Loucy (cell line): Measurements from ENCODE around the gene TRIM2.

Source experiments
- H2AFZ ChIP-seq: fragments of 200-600 bp; sonication (generic); 2 replicates; pipeline ENCODE4 v1.6.0; 2016; ENCODE audit warnings: antibody characterized with exemption, mild to moderate bottlenecking, low read length, moderate library complexity
- H3F3A ChIP-seq: fragments of 200-600 bp; 2 replicates; pipeline ENCODE4 v1.6.0; 2016; ENCODE audit warnings: antibody characterized with exemption, low read depth, mild to moderate bottlenecking
- H3K27me3 ChIP-seq: fragments of 200-600 bp; sonication (generic); 2 replicates; pipeline ENCODE4 v1.6.1; 2014; ENCODE audit warnings: low read length, mild to moderate bottlenecking; ENCODE audit not compliant: insufficient read depth, poor library complexity, severe bottlenecking
- H3K36me3 ChIP-seq: fragments of 200-600 bp; sonication (generic); 2 replicates; pipeline ENCODE4 v1.6.1; 2016; ENCODE audit warnings: low read length; ENCODE audit not compliant: insufficient read depth
- H3K4me1 ChIP-seq: fragments of 200-600 bp; sonication (generic); 2 replicates; pipeline ENCODE4 v1.5.1; 2014; ENCODE audit warnings: low read length, mild to moderate bottlenecking; ENCODE audit not compliant: insufficient read depth, poor library complexity, severe bottlenecking
- H3K4me2 ChIP-seq: fragments of 200-600 bp; sonication (generic); 2 replicates; pipeline ENCODE4 v1.6.0; 2014; ENCODE audit warnings: antibody characterized with exemption, low read length, low read depth, mild to moderate bottlenecking; ENCODE audit not compliant: poor library complexity, severe bottlenecking
- H3K4me3 ChIP-seq: fragments of 200-600 bp; sonication (generic); 2 replicates; pipeline ENCODE4 v1.5.1; 2014; ENCODE audit warnings: low read length, mild to moderate bottlenecking, mixed read lengths; ENCODE audit not compliant: poor library complexity, severe bottlenecking
- H3K79me2 ChIP-seq: fragments of 200-600 bp; sonication (generic); 2 replicates; pipeline ENCODE4 v1.6.1; 2014; ENCODE audit warnings: low read length; ENCODE audit not compliant: insufficient read depth
- H3K9ac ChIP-seq: fragments of 200-600 bp; sonication (generic); 2 replicates; pipeline ENCODE4 v1.6.0; 2014; ENCODE audit warnings: mild to moderate bottlenecking, low read depth, low read length, moderate library complexity; ENCODE audit not compliant: poor library complexity, severe bottlenecking
- H3K9me2 ChIP-seq: fragments of 200-600 bp; sonication (generic); replicated peaks from 2 replicates; pipeline ENCODE4 v1.6.1; 2016; ENCODE audit warnings: low read depth, low read length, mixed read lengths
- H3K9me3 ChIP-seq: fragments of 200-600 bp; sonication (generic); 2 replicates; pipeline ENCODE4 v1.6.1; 2014; ENCODE audit warnings: mild to moderate bottlenecking, antibody characterized with exemption, low read length, low read depth; ENCODE audit not compliant: insufficient read depth
- H4K20me1 ChIP-seq: fragments of 200-600 bp; sonication (generic); 2 replicates; pipeline ENCODE4 v1.6.0; 2014; ENCODE audit warnings: antibody characterized with exemption, low read length, mild to moderate bottlenecking; ENCODE audit not compliant: insufficient read depth, poor library complexity, severe bottlenecking
- EZH2phosphoT487 ChIP-seq: fragments of 200-600 bp; IDR thresholded peaks from 2 replicates; pipeline ENCODE4 v1.6.1; 2018; ENCODE audit warnings: antibody characterized with exemption, mild to moderate bottlenecking, moderate library complexity, borderline replicate concordance
- TF ChIP-seq, protein P1 (sequence below): fragments of 200-600 bp; sonication (generic); conservative IDR thresholded peaks from 2 replicates; pipeline ENCODE4 v1.5.1; 2014; ENCODE audit warnings: mild to moderate bottlenecking, antibody characterized with exemption, low read length

The TRIM2 gene

DNA sequence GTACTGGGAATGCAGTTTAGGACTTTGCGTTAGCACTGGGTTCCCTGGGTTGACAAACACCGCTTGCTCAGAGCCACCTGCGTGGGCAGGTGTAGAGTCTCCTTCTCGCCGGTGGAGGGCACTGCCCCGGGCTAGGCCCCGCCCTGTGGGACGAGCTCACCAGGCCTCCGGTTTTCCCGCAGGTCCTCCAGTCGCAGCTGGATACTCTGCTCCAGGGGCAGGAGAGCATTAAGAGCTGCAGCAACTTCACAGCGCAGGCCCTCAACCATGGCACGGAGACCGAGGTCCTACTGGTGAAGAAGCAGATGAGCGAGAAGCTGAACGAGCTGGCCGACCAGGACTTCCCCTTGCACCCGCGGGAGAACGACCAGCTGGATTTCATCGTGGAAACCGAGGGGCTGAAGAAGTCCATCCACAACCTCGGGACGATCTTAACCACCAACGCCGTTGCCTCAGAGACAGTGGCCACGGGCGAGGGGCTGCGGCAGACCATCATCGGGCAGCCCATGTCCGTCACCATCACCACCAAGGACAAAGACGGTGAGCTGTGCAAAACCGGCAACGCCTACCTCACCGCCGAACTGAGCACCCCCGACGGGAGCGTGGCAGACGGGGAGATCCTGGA lies 91.0 kb downstream of the TRIM2 start:
- TF ChIP-seq, protein P1, sequence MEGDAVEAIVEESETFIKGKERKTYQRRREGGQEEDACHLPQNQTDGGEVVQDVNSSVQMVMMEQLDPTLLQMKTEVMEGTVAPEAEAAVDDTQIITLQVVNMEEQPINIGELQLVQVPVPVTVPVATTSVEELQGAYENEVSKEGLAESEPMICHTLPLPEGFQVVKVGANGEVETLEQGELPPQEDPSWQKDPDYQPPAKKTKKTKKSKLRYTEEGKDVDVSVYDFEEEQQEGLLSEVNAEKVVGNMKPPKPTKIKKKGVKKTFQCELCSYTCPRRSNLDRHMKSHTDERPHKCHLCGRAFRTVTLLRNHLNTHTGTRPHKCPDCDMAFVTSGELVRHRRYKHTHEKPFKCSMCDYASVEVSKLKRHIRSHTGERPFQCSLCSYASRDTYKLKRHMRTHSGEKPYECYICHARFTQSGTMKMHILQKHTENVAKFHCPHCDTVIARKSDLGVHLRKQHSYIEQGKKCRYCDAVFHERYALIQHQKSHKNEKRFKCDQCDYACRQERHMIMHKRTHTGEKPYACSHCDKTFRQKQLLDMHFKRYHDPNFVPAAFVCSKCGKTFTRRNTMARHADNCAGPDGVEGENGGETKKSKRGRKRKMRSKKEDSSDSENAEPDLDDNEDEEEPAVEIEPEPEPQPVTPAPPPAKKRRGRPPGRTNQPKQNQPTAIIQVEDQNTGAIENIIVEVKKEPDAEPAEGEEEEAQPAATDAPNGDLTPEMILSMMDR, result no peak
- TF ChIP-seq EZH2phosphoT487, result no peak
- Histone ChIP-seq H3K9me3 (peaks cover 3% of the 10 kb centered on the region; the same call in 1 of the 2 replicates), H4K20me1 (no peaks in the 10 kb centered on the region), H2AFZ (no peak overlapping the region), H3K79me2 (no peaks in the 10 kb centered on the region), H3K9ac (no peak overlapping the region), H3K27me3 (no peaks in the 10 kb centered on the region), H3K4me1 (no peaks in the 10 kb centered on the region), H3F3A (no peaks in the 10 kb centered on the region), H3K36me3 (peaks cover 4% of the 10 kb centered on the region; the same call in 1 of the 2 replicates), H3K4me3 (no peak overlapping the region), H3K4me2 (no peak overlapping the region), H3K9me2 (no peaks in the 10 kb centered on the region)

DNA sequence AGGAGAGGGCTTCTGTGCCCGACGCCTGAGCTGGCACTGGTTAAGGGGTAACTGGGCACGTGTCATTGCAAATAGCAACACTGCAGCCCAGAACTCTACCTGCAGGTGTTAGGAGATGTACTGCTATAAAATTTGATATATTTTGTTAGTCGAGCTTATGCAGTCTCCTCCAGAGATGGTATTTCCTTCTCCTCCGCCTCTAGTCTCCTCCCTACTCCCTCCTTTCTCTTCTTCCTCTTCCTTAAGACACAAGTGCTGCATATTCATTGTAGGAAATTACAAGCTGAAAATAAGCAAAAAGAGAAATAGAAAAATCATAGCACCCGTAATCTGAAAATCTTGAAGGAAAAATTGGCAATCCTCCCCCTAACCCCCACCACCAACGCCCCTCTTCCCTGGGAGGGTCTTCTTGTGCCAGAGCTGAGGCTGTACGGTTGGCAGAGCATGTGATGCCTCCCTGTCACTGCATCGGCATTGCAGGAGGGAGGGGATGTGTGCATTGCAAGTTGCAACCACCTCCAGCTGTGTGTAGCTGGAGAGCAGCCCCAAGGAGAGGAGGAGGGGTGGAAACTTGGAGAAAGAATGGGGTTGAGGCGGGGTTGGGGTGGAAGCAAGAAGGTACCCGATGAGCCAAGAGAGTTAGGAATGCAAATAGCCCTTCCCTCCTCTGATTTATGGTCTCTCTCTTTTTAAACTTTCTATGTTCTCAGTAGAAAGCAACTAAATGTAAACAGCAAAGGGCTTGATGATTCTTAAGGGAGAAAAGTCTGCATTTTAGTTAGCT lies 92.0 kb downstream of the TRIM2 start:
- TF ChIP-seq, protein P1, result no peak
- TF ChIP-seq EZH2phosphoT487, result no peak
- no peak overlapping the region for H2AFZ ChIP-seq

DNA sequence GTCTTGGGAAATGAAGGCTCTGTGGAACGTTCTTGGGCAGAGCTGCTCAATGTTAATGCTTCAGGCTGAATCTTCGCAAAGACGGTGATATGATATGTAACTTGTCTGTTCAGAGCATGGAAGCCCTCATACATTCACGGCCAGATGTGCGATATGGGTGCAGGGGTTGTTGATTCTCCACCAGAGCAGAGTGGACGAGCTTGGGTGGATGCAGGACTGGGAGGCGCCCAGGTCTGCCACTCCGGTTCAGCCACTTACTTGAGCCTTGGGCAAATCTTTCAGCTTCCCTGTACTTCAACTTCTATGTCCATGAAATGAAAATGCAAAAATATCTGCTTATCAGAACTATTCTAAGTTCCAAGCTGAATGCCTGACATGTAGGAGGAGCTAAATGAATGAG lies 92.9 kb downstream of the TRIM2 start:
- Histone ChIP-seq H3K79me2 (no peaks in the 10 kb centered on the region), H3K4me1 (no peaks in the 10 kb centered on the region), H2AFZ (no peak overlapping the region), H3K9me3 (peaks cover 3% of the 10 kb centered on the region; the same call in 1 of the 2 replicates), H3F3A (no peaks in the 10 kb centered on the region), H3K4me2 (no peak overlapping the region), H3K27me3 (no peaks in the 10 kb centered on the region), H3K9me2 (no peaks in the 10 kb centered on the region), H3K9ac (no peak overlapping the region), H4K20me1 (no peaks in the 10 kb centered on the region), H3K4me3 (no peak overlapping the region), H3K36me3 (peaks cover 4% of the 10 kb centered on the region; the same call in 1 of the 2 replicates)
- no peak for TF ChIP-seq EZH2phosphoT487
- TF ChIP-seq, protein P1, result no peak

More for the DNA sequence above, 92.0 kb downstream of the TRIM2 start:
- Histone ChIP-seq H4K20me1 (no peaks in the 10 kb centered on the region), H3F3A (no peaks in the 10 kb centered on the region), H3K4me2 (no peak overlapping the region), H3K9me2 (no peaks in the 10 kb centered on the region), H3K27me3 (no peaks in the 10 kb centered on the region), H3K9me3 (peaks cover 3% of the 10 kb centered on the region; the same call in 1 of the 2 replicates), H3K4me1 (no peaks in the 10 kb centered on the region), H3K4me3 (no peak overlapping the region), H3K36me3 (peaks cover 4% of the 10 kb centered on the region; the same call in 1 of the 2 replicates), H3K79me2 (no peaks in the 10 kb centered on the region), H3K9ac (no peak overlapping the region)
